HL-60 (cell line): ENCODE measurements around the gene SPIRE1.

ENCODE experiments used
- CTCF ChIP-seq: IDR thresholded peaks from one replicate; pipeline ENCODE4 v1.5.1; 2011; ENCODE audit warnings: low read length, control low read depth, inconsistent platforms; ENCODE audit not compliant: insufficient read depth
- GABPA ChIP-seq: IDR thresholded peaks from 2 replicates; pipeline ENCODE4 v1.6.1; 2012; ENCODE audit warnings: low read depth
- REST ChIP-seq: IDR thresholded peaks from 2 replicates; pipeline ENCODE4 v1.6.1; 2012; ENCODE audit warnings: low read depth; ENCODE audit not compliant: insufficient replicate concordance

- TF ChIP-seq CTCF (no peak), GABPA (no peak), REST (no peak)
These were observed 179.4 kb downstream of the SPIRE1 start for GRCh38 chr18:12478269-12479047.
